ENCODE data around the gene BID.
A peak's percentile ranks its signal among the peaks of the same experiment; 100 is the strongest.

The BID gene

GRCh38 chr22:17781319-17782031 is 7.2 kb upstream of the BID start:
- Histone ChIP-seq H3K79me1 (ENCODE audit: low read length) (no peaks in the 10 kb centered on the region), H3K4me3 (ENCODE audit: low read length) (no peak overlapping the region), H2BK120ac (ENCODE audit: low read depth, low read length) (no peak overlapping the region), H3K36me3 (ENCODE audit: control insufficient read depth, insufficient read depth, low read length) (no peaks in the 10 kb centered on the region), H3K4ac (ENCODE audit: low read depth, low read length) (no peak overlapping the region), H2AK5ac (ENCODE audit: low read length) (no peak overlapping the region), H3K56ac (ENCODE audit: low read length) (peak overlapping the region; percentile 2), H2BK15ac (replicated peaks; ENCODE audit: low read depth) (no peak overlapping the region), H3K27ac (ENCODE audit: low read depth, low read length) (no peak overlapping the region), H3K18ac (ENCODE audit: low read length) (no peak overlapping the region), H3K4me2 (ENCODE audit: low read length) (no peak overlapping the region), H3K4me1 (ENCODE audit: control insufficient read depth, low read depth, low read length) (no peaks in the 10 kb centered on the region), H3K23ac (ENCODE audit: low read length) (no peak overlapping the region), H2BK5ac (ENCODE audit: low read length) (no peak overlapping the region), H3K79me2 (ENCODE audit: control insufficient read depth, insufficient read depth, low read length) (no peaks in the 10 kb centered on the region), H4K5ac (ENCODE audit: low read length) (no peak overlapping the region), H4K8ac (ENCODE audit: low read depth, low read length) (no peak overlapping the region), H3K9ac (ENCODE audit: low read length) (no peak overlapping the region), H3K27me3 (ENCODE audit: insufficient read depth, low read length, poor library complexity) (no peaks in the 10 kb centered on the region)
- WGBS (ENCODE audit: extremely low coverage, insufficient coverage, low lambda C conversion rate) = no CpG with 5 or more reads among the region's 12 CpGs
- DNase-seq = no peak

GRCh38 chr22:17780741-17781318 is 6.6 kb upstream of the BID start:
- no peaks in the 10 kb centered on the region for H3K27me3 ChIP-seq (ENCODE audit: insufficient read depth, low read length, poor library complexity)
- DNase-seq = no peak
- no CpG with 5 or more reads among the region's 10 CpGs for WGBS (ENCODE audit: extremely low coverage, insufficient coverage, low lambda C conversion rate)
- no peaks in the 10 kb centered on the region for H3K36me3 ChIP-seq (ENCODE audit: control insufficient read depth, insufficient read depth, low read length)
- no peak overlapping the region for H3K27ac ChIP-seq (ENCODE audit: low read depth, low read length)
- H3K23ac ChIP-seq (ENCODE audit: low read length) = no peak overlapping the region
- H3K4me2 ChIP-seq (ENCODE audit: low read length) = no peak overlapping the region
- no peak overlapping the region for H4K5ac ChIP-seq (ENCODE audit: low read length)
- no peak overlapping the region for H3K4ac ChIP-seq (ENCODE audit: low read depth, low read length)
- H2BK5ac ChIP-seq (ENCODE audit: low read length) = no peak overlapping the region
- no peak overlapping the region for H2AK5ac ChIP-seq (ENCODE audit: low read length)
- no peaks in the 10 kb centered on the region for H3K79me2 ChIP-seq (ENCODE audit: control insufficient read depth, insufficient read depth, low read length)
- no peak overlapping the region for H3K56ac ChIP-seq (ENCODE audit: low read length)
- no peaks in the 10 kb centered on the region for H3K79me1 ChIP-seq (ENCODE audit: low read length)
- H3K9ac ChIP-seq (ENCODE audit: low read length) = no peak overlapping the region
- no peak overlapping the region for H3K4me3 ChIP-seq (ENCODE audit: low read length)
- H2BK15ac ChIP-seq (replicated peaks; ENCODE audit: low read depth) = no peak overlapping the region
- H3K18ac ChIP-seq (ENCODE audit: low read length) = no peak overlapping the region
- no peaks in the 10 kb centered on the region for H3K4me1 ChIP-seq (ENCODE audit: control insufficient read depth, low read depth, low read length)
- no peak overlapping the region for H4K8ac ChIP-seq (ENCODE audit: low read depth, low read length)
- no peak overlapping the region for H2BK120ac ChIP-seq (ENCODE audit: low read depth, low read length)

- Histone ChIP-seq H3K4me1 (ENCODE audit: control insufficient read depth, low read depth, low read length) (no peaks in the 10 kb centered on the region), H3K9ac (ENCODE audit: low read length) (no peak overlapping the region), H3K27ac (ENCODE audit: low read depth, low read length) (no peak overlapping the region), H3K18ac (ENCODE audit: low read length) (no peak overlapping the region), H3K23ac (ENCODE audit: low read length) (no peak overlapping the region), H3K79me2 (ENCODE audit: control insufficient read depth, insufficient read depth, low read length) (no peaks in the 10 kb centered on the region), H3K4ac (ENCODE audit: low read depth, low read length) (no peak overlapping the region), H3K56ac (ENCODE audit: low read length) (no peak overlapping the region), H2AK5ac (ENCODE audit: low read length) (no peak overlapping the region), H3K4me2 (ENCODE audit: low read length) (no peak overlapping the region), H2BK120ac (ENCODE audit: low read depth, low read length) (no peak overlapping the region), H3K27me3 (ENCODE audit: insufficient read depth, low read length, poor library complexity) (no peaks in the 10 kb centered on the region), H3K36me3 (ENCODE audit: control insufficient read depth, insufficient read depth, low read length) (no peaks in the 10 kb centered on the region), H2BK15ac (replicated peaks; ENCODE audit: low read depth) (no peak overlapping the region), H3K4me3 (ENCODE audit: low read length) (no peak overlapping the region), H4K5ac (ENCODE audit: low read length) (no peak overlapping the region), H3K79me1 (ENCODE audit: low read length) (no peaks in the 10 kb centered on the region), H2BK5ac (ENCODE audit: low read length) (no peak overlapping the region), H4K8ac (ENCODE audit: low read depth, low read length) (no peak overlapping the region)
- WGBS (ENCODE audit: extremely low coverage, insufficient coverage, low lambda C conversion rate) = no CpG with 5 or more reads among the region's 19 CpGs
- no peak for DNase-seq
Measured at GRCh38 chr22:17780116-17780740, 6.0 kb upstream of the BID start.

GRCh38 chr22:17779286-17780115 is 5.2 kb upstream of the BID start:
- Histone ChIP-seq H3K36me3 (ENCODE audit: control insufficient read depth, insufficient read depth, low read length) (no peaks in the 10 kb centered on the region), H3K79me2 (ENCODE audit: control insufficient read depth, insufficient read depth, low read length) (no peaks in the 10 kb centered on the region), H3K27me3 (ENCODE audit: insufficient read depth, low read length, poor library complexity) (no peaks in the 10 kb centered on the region), H2BK5ac (ENCODE audit: low read length) (no peak overlapping the region), H2BK15ac (replicated peaks; ENCODE audit: low read depth) (no peak overlapping the region), H3K4me3 (ENCODE audit: low read length) (no peak overlapping the region), H4K5ac (ENCODE audit: low read length) (no peak overlapping the region), H3K4ac (ENCODE audit: low read depth, low read length) (no peak overlapping the region), H2BK120ac (ENCODE audit: low read depth, low read length) (no peak overlapping the region), H3K79me1 (ENCODE audit: low read length) (no peaks in the 10 kb centered on the region), H3K23ac (ENCODE audit: low read length) (no peak overlapping the region), H3K56ac (ENCODE audit: low read length) (no peak overlapping the region), H3K18ac (ENCODE audit: low read length) (no peak overlapping the region), H3K4me1 (ENCODE audit: control insufficient read depth, low read depth, low read length) (no peaks in the 10 kb centered on the region), H2AK5ac (ENCODE audit: low read length) (no peak overlapping the region), H3K9ac (ENCODE audit: low read length) (no peak overlapping the region), H3K4me2 (ENCODE audit: low read length) (no peak overlapping the region), H3K27ac (ENCODE audit: low read depth, low read length) (no peak overlapping the region), H4K8ac (ENCODE audit: low read depth, low read length) (no peak overlapping the region)
- WGBS (ENCODE audit: extremely low coverage, insufficient coverage, low lambda C conversion rate) = no CpG with 5 or more reads among the region's 27 CpGs
- no peak for DNase-seq

GRCh38 chr22:17778412-17778976 is 4.2 kb upstream of the BID start:
- H2BK5ac ChIP-seq (ENCODE audit: low read length) = no peak overlapping the region
- no peak overlapping the region for H2AK5ac ChIP-seq (ENCODE audit: low read length)
- H3K23ac ChIP-seq (ENCODE audit: low read length) = no peak overlapping the region
- H3K36me3 ChIP-seq (ENCODE audit: control insufficient read depth, insufficient read depth, low read length) = no peaks in the 10 kb centered on the region
- H3K18ac ChIP-seq (ENCODE audit: low read length) = no peak overlapping the region
- no peaks in the 10 kb centered on the region for H3K27me3 ChIP-seq (ENCODE audit: insufficient read depth, low read length, poor library complexity)
- H3K79me1 ChIP-seq (ENCODE audit: low read length) = no peaks in the 10 kb centered on the region
- no peaks in the 10 kb centered on the region for H3K79me2 ChIP-seq (ENCODE audit: control insufficient read depth, insufficient read depth, low read length)
- H2BK120ac ChIP-seq (ENCODE audit: low read depth, low read length) = no peak overlapping the region
- H2BK15ac ChIP-seq (replicated peaks; ENCODE audit: low read depth) = no peak overlapping the region
- no peak overlapping the region for H3K4me2 ChIP-seq (ENCODE audit: low read length)
- H3K4me3 ChIP-seq (ENCODE audit: low read length) = no peak overlapping the region
- no peak overlapping the region for H3K27ac ChIP-seq (ENCODE audit: low read depth, low read length)
- no peak overlapping the region for H3K9ac ChIP-seq (ENCODE audit: low read length)
- H4K5ac ChIP-seq (ENCODE audit: low read length) = no peak overlapping the region
- DNase-seq = no peak
- no peak overlapping the region for H3K4ac ChIP-seq (ENCODE audit: low read depth, low read length)
- WGBS (ENCODE audit: extremely low coverage, insufficient coverage, low lambda C conversion rate) = no CpG with 5 or more reads among the region's 23 CpGs
- H3K56ac ChIP-seq (ENCODE audit: low read length) = no peak overlapping the region
- no peaks in the 10 kb centered on the region for H3K4me1 ChIP-seq (ENCODE audit: control insufficient read depth, low read depth, low read length)
- no peak overlapping the region for H4K8ac ChIP-seq (ENCODE audit: low read depth, low read length)
